ENCODE results near the gene RCCD1. TPM values are rescaled to one million over a fixed set of nuclear protein-coding genes. Genes with fewer than 3 reads are reported as not detected.

The RCCD1 gene
- polyA plus RNA-seq, 1 donor from 2014 or later: 4.5 TPM

GRCh38 chr15:90918034-90918788, 36.5 kb upstream of the RCCD1 start:
- Histone ChIP-seq H3K4me3 (ENCODE audit: low read length) (no peak overlapping the region), H3K9me3 (ENCODE audit: low read length) (no peaks in the 10 kb centered on the region), H2AFZ (ENCODE audit: low read depth, low read length) (no peak overlapping the region), H3K9me2 (ENCODE audit: insufficient read depth, low read length) (no peaks in the 10 kb centered on the region), H3F3A (ENCODE audit: insufficient read depth, low read length, poor library complexity, severe bottlenecking) (no peaks in the 10 kb centered on the region), H3K27me3 (ENCODE audit: insufficient read depth, low read depth, low read length) (no peaks in the 10 kb centered on the region), H3K79me2 (replicated peaks; ENCODE audit: insufficient read depth, low read length) (no peaks in the 10 kb centered on the region), H3K36me3 (ENCODE audit: insufficient read depth, low read length) (no peaks in the 10 kb centered on the region), H3K27ac (ENCODE audit: low read length) (no peak overlapping the region), H4K20me1 (ENCODE audit: insufficient read depth) (no peaks in the 10 kb centered on the region), H3K9ac (ENCODE audit: low read length) (no peak overlapping the region), H3K4me2 (ENCODE audit: low read length) (no peak overlapping the region)
- no peak for TF ChIP-seq EP300 (conservative IDR thresholded peaks at IDR 0.05; ENCODE audit: poor library complexity, severe bottlenecking)
- TF ChIP-seq POLR2AphosphoS5 (IDR thresholded peaks at IDR 0.05): no peak
- no peak for TF ChIP-seq RAD21 (conservative IDR thresholded peaks at IDR 0.05)
- TF ChIP-seq SMC3 (conservative IDR thresholded peaks at IDR 0.05; ENCODE audit: poor library complexity): no peak
- no peak for TF ChIP-seq REST (IDR thresholded peaks at IDR 0.05; ENCODE audit: borderline replicate concordance)
- TF ChIP-seq TAF1 (IDR thresholded peaks at IDR 0.05; ENCODE audit: low read depth): no peak
- TF ChIP-seq EZH2 (IDR thresholded peaks at IDR 0.05; ENCODE audit: borderline replicate concordance, insufficient read depth, low read length, poor library complexity, severe bottlenecking): no peak
- TF ChIP-seq, protein P1, sequence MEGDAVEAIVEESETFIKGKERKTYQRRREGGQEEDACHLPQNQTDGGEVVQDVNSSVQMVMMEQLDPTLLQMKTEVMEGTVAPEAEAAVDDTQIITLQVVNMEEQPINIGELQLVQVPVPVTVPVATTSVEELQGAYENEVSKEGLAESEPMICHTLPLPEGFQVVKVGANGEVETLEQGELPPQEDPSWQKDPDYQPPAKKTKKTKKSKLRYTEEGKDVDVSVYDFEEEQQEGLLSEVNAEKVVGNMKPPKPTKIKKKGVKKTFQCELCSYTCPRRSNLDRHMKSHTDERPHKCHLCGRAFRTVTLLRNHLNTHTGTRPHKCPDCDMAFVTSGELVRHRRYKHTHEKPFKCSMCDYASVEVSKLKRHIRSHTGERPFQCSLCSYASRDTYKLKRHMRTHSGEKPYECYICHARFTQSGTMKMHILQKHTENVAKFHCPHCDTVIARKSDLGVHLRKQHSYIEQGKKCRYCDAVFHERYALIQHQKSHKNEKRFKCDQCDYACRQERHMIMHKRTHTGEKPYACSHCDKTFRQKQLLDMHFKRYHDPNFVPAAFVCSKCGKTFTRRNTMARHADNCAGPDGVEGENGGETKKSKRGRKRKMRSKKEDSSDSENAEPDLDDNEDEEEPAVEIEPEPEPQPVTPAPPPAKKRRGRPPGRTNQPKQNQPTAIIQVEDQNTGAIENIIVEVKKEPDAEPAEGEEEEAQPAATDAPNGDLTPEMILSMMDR (IDR thresholded peaks at IDR 0.05; ENCODE audit: poor library complexity, severe bottlenecking): no peak
- TF ChIP-seq MXI1 (conservative IDR thresholded peaks at IDR 0.05; ENCODE audit: poor library complexity, severe bottlenecking): no peak

- Histone ChIP-seq H3K9ac (ENCODE audit: low read length) (no peak overlapping the region), H3K27me3 (ENCODE audit: insufficient read depth, low read depth, low read length) (no peaks in the 10 kb centered on the region), H3K4me2 (ENCODE audit: low read length) (no peak overlapping the region), H4K20me1 (ENCODE audit: insufficient read depth) (no peaks in the 10 kb centered on the region), H3K27ac (ENCODE audit: low read length) (no peak overlapping the region), H3K4me3 (ENCODE audit: low read length) (no peak overlapping the region), H3K9me3 (ENCODE audit: low read length) (no peaks in the 10 kb centered on the region), H3K36me3 (ENCODE audit: insufficient read depth, low read length) (no peaks in the 10 kb centered on the region), H3K9me2 (ENCODE audit: insufficient read depth, low read length) (no peaks in the 10 kb centered on the region), H2AFZ (ENCODE audit: low read depth, low read length) (no peak overlapping the region), H3K79me2 (replicated peaks; ENCODE audit: insufficient read depth, low read length) (no peaks in the 10 kb centered on the region), H3F3A (ENCODE audit: insufficient read depth, low read length, poor library complexity, severe bottlenecking) (no peaks in the 10 kb centered on the region)
- TF ChIP-seq EZH2 (IDR thresholded peaks at IDR 0.05; ENCODE audit: borderline replicate concordance, insufficient read depth, low read length, poor library complexity, severe bottlenecking): no peak
- TF ChIP-seq SMC3 (conservative IDR thresholded peaks at IDR 0.05; ENCODE audit: poor library complexity): no peak
- TF ChIP-seq TAF1 (IDR thresholded peaks at IDR 0.05; ENCODE audit: low read depth): no peak
- no peak for TF ChIP-seq POLR2AphosphoS5 (IDR thresholded peaks at IDR 0.05)
- TF ChIP-seq REST (IDR thresholded peaks at IDR 0.05; ENCODE audit: borderline replicate concordance): no peak
- no peak for TF ChIP-seq RAD21 (conservative IDR thresholded peaks at IDR 0.05)
- TF ChIP-seq MXI1 (conservative IDR thresholded peaks at IDR 0.05; ENCODE audit: poor library complexity, severe bottlenecking): no peak
- TF ChIP-seq EP300 (conservative IDR thresholded peaks at IDR 0.05; ENCODE audit: poor library complexity, severe bottlenecking): no peak
- TF ChIP-seq, protein P1 (IDR thresholded peaks at IDR 0.05; ENCODE audit: poor library complexity, severe bottlenecking): no peak
These were observed 35.8 kb upstream of the RCCD1 start for GRCh38 chr15:90918835-90919234.

Measured in neural cell (in vitro differentiated cells).